H1 (cell line): ENCODE data around the gene BARX2. TPM values are rescaled to one million over a fixed set of nuclear protein-coding genes. Genes with fewer than 3 reads are reported as not detected.

Experiments used
- CTCF ChIA-PET: fragments of 300-600 bp; sonication (Branson Sonifier 250); formaldehyde crosslinking; loops from one replicate; lab custom pipeline; 2021; ENCODE audit not compliant: partially characterized antibody; lab: Charles Lee
- POLR2A ChIA-PET: fragments of 300-600 bp; sonication (Branson Sonifier 250); formaldehyde crosslinking; loops from one replicate; lab custom pipeline; 2021; ENCODE audit warnings: inconsistent platforms; ENCODE audit not compliant: partially characterized antibody; lab: Charles Lee
- DNase-seq, 2 experiments: peaks; one replicate each; pipeline versions ENCODE4 v3.0.0 to v3.0.0-alpha.2; 2010 to 2022; ENCODE audit warnings: low spot score in 2 of 2, low read depth in 1 of 2, mixed read lengths in 1 of 2
- FAIRE-seq: peaks from 2 replicates; lab custom pipeline; 2011; peaks lifted over from hg19 to GRCh38; lab: Jason Lieb, UNC
- H2AFZ ChIP-seq: 2 replicates; pipeline ENCODE4 v1.8.1; 2012; ENCODE audit warnings: low read length, inconsistent platforms
- H2AK5ac ChIP-seq: 2 replicates; pipeline ENCODE4 v1.6.1; 2013; ENCODE audit warnings: low read depth, low read length
- H2BK120ac ChIP-seq: replicated peaks from 2 replicates; pipeline ENCODE3; 2013; ENCODE audit warnings: low read depth, low read length, inconsistent platforms
- H2BK12ac ChIP-seq: 2 replicates; pipeline ENCODE4 v1.6.1; 2013; ENCODE audit warnings: low read depth, low read length
- H2BK15ac ChIP-seq: 2 replicates; pipeline ENCODE4 v1.6.1; 2013; ENCODE audit warnings: low read length
- H2BK20ac ChIP-seq: 2 replicates; pipeline ENCODE4 v1.6.1; 2013; ENCODE audit warnings: low read length
- H2BK5ac ChIP-seq: 2 replicates; pipeline ENCODE4 v1.6.1; 2013; ENCODE audit warnings: low read depth, low read length
- H3K14ac ChIP-seq: 2 replicates; pipeline ENCODE4 v1.6.1; 2013; ENCODE audit warnings: inconsistent platforms; ENCODE audit not compliant: insufficient read length
- H3K18ac ChIP-seq: 2 replicates; pipeline ENCODE4 v1.6.1; 2013; ENCODE audit warnings: low read length; ENCODE audit errors: extremely low read depth
- H3K23ac ChIP-seq: 2 replicates; pipeline ENCODE4 v1.6.1; 2013; ENCODE audit warnings: inconsistent platforms; ENCODE audit not compliant: insufficient read length
- H3K23me2 ChIP-seq: 2 replicates; pipeline ENCODE4 v1.6.1; 2013; ENCODE audit warnings: low read depth, low read length
- H3K27ac ChIP-seq: 2 replicates; pipeline ENCODE4 v1.6.1; 2011; ENCODE audit warnings: low read depth, low read length, inconsistent platforms
- H3K27me3 ChIP-seq, 4 experiments: replicated peaks in 1 of 4; 1 replicate in 1 of 4; 2 replicates in 3 of 4; pipeline versions ENCODE4 v1.6.1 to v1.8.1; 2011 to 2013; ENCODE audit warnings: low read length in 3 of 4, mild to moderate bottlenecking in 3 of 4, inconsistent platforms in 2 of 4, mixed read lengths in 2 of 4, moderate library complexity in 1 of 4; ENCODE audit not compliant: control insufficient read depth in 3 of 4, insufficient read depth in 3 of 4; ENCODE audit errors: extremely low read depth in 1 of 4
- H3K36me3 ChIP-seq, 4 experiments: 2 replicates each; pipeline versions ENCODE4 v1.6.1 to v1.8.1; 2011 to 2013; ENCODE audit warnings: mild to moderate bottlenecking in 4 of 4, low read length in 3 of 4, moderate library complexity in 2 of 4, control low read depth in 1 of 4, inconsistent platforms in 1 of 4; ENCODE audit not compliant: insufficient read depth in 4 of 4, control insufficient read depth in 2 of 4
- H3K4ac ChIP-seq: replicated peaks from 2 replicates; pipeline ENCODE3; 2013; ENCODE audit warnings: low read length, low read depth, mixed read lengths, inconsistent platforms; ENCODE audit not compliant: insufficient read length
- H3K4me1 ChIP-seq, 4 experiments: replicated peaks in 1 of 4; 1 replicate in 1 of 4; 2 replicates in 3 of 4; pipeline versions ENCODE4 v1.6.1 to v1.8.1; 2011 to 2013; ENCODE audit warnings: low read length in 3 of 4, inconsistent platforms in 2 of 4, mixed read lengths in 1 of 4; ENCODE audit not compliant: insufficient read depth in 4 of 4, control insufficient read depth in 3 of 4
- H3K4me2 ChIP-seq, 2 experiments: 2 replicates each; pipeline versions ENCODE4 v1.6.1 to v1.8.1; 2011 to 2013; ENCODE audit warnings: low read depth in 2 of 2, low read length in 2 of 2, control low read depth in 1 of 2, inconsistent platforms in 1 of 2, mild to moderate bottlenecking in 1 of 2; ENCODE audit not compliant: insufficient read depth in 1 of 2
- H3K4me3 ChIP-seq, 4 experiments: fragments of 200-600, 300-600 bp in 1 of 4; sonication (generic), shearing (Covaris generic), sonication (Bioruptor Twin) in 1 of 4; 2 replicates each; pipeline versions ENCODE4 v1.5.1 to v1.8.1; 2011 to 2016; ENCODE audit warnings: low read length in 4 of 4, low read depth in 3 of 4, control low read depth in 2 of 4, inconsistent platforms in 2 of 4, mild to moderate bottlenecking in 2 of 4, mixed read lengths in 1 of 4, moderate library complexity in 1 of 4; ENCODE audit not compliant: insufficient read depth in 2 of 4; ENCODE audit errors: extremely low read depth in 1 of 4
- H3K56ac ChIP-seq: replicated peaks from 2 replicates; pipeline ENCODE3; 2013; ENCODE audit warnings: low read depth, mild to moderate bottlenecking, mixed read lengths, low read length, inconsistent platforms; ENCODE audit not compliant: insufficient read length
- H3K79me1 ChIP-seq: 2 replicates; pipeline ENCODE4 v1.6.1; 2013; ENCODE audit warnings: low read depth, low read length, control low read depth
- H3K79me2 ChIP-seq, 2 experiments: 2 replicates each; pipeline versions ENCODE4 v1.6.1 to v1.8.1; 2012 to 2013; ENCODE audit warnings: low read length in 2 of 2, mild to moderate bottlenecking in 2 of 2, inconsistent platforms in 1 of 2; ENCODE audit not compliant: insufficient read depth in 2 of 2, control insufficient read depth in 1 of 2
- H3K9ac ChIP-seq, 4 experiments: replicated peaks in 1 of 4; 1 replicate in 1 of 4; 2 replicates in 3 of 4; pipeline versions ENCODE4 v1.6.1 to v1.8.1; 2011 to 2013; ENCODE audit warnings: low read depth in 3 of 4, low read length in 3 of 4, control low read depth in 2 of 4, mild to moderate bottlenecking in 2 of 4, moderate library complexity in 2 of 4, inconsistent platforms in 1 of 4; ENCODE audit errors: extremely low read depth in 1 of 4
- H3K9me3 ChIP-seq, 2 experiments: 2 replicates each; pipeline versions ENCODE4 v1.6.1 to v1.8.1; 2012 to 2013; ENCODE audit warnings: mild to moderate bottlenecking in 2 of 2, moderate library complexity in 2 of 2, control low read depth in 1 of 2, inconsistent platforms in 1 of 2, low read depth in 1 of 2, low read length in 1 of 2, mixed read lengths in 1 of 2; ENCODE audit not compliant: insufficient read depth in 2 of 2
- H4K20me1 ChIP-seq, 2 experiments: replicated peaks in 1 of 2; 2 replicates each; pipeline versions ENCODE3 to v1.8.1; 2011 to 2013; ENCODE audit warnings: inconsistent platforms in 2 of 2, low read length in 2 of 2, mild to moderate bottlenecking in 1 of 2; ENCODE audit not compliant: insufficient read depth in 2 of 2, control insufficient read depth in 1 of 2
- H4K5ac ChIP-seq: 2 replicates; pipeline ENCODE4 v1.6.1; 2013; ENCODE audit warnings: low read length, low read depth, mixed read lengths, inconsistent platforms; ENCODE audit not compliant: insufficient read length
- H4K8ac ChIP-seq: 2 replicates; pipeline ENCODE4 v1.8.0; 2013; ENCODE audit warnings: mild to moderate bottlenecking, moderate library complexity, low read length, inconsistent platforms; ENCODE audit not compliant: insufficient read depth; ENCODE audit errors: extremely low read depth
- H4K91ac ChIP-seq: replicated peaks from 2 replicates; pipeline ENCODE3; 2013; ENCODE audit warnings: low read length, mixed read lengths, inconsistent platforms; ENCODE audit not compliant: insufficient read length
- CTBP2 ChIP-seq: IDR thresholded peaks from 2 replicates; pipeline ENCODE4 v1.7.0; 2011; ENCODE audit warnings: borderline replicate concordance, mild to moderate bottlenecking, moderate library complexity, mixed read lengths, low read length; ENCODE audit not compliant: insufficient read depth, insufficient read length
- FOSL1 ChIP-seq: IDR thresholded peaks from 2 replicates; pipeline ENCODE4 v1.6.1; 2011; ENCODE audit warnings: mild to moderate bottlenecking, low read depth, low read length, moderate library complexity; ENCODE audit not compliant: insufficient read depth
- GTF2F1 ChIP-seq: IDR thresholded peaks from 2 replicates; pipeline ENCODE4 v1.6.1; 2012; ENCODE audit warnings: low read depth, low read length, improper control_type of control experiment, borderline replicate concordance
- KDM1A ChIP-seq: fragments of 200-600, 300-600 bp; sonication (generic); IDR thresholded peaks from 2 replicates; pipeline ENCODE4 v1.7.1; 2016; ENCODE audit warnings: mild to moderate bottlenecking, low read length, borderline replicate concordance
- MAFK ChIP-seq: IDR thresholded peaks from 2 replicates; pipeline ENCODE4 v1.6.1; 2012; ENCODE audit warnings: low read depth, mild to moderate bottlenecking, improper control_type of control experiment, low read length
- MAX ChIP-seq: IDR thresholded peaks from 2 replicates; pipeline ENCODE4 v1.6.1; 2012; ENCODE audit warnings: inconsistent platforms
- PHF8 ChIP-seq: fragments of 200-600 bp; sonication (generic); conservative IDR thresholded peaks from 2 replicates; pipeline ENCODE4 v1.7.1; 2012; ENCODE audit warnings: low read depth, mild to moderate bottlenecking, inconsistent platforms, low read length, moderate library complexity
- RAD21 ChIP-seq, 2 experiments: IDR thresholded peaks in 1 of 2; conservative IDR thresholded peaks in 1 of 2; 2 replicates each; pipeline ENCODE4 v1.6.1; 2011; ENCODE audit warnings: low read depth in 2 of 2, low read length in 2 of 2, improper control_type of control experiment in 1 of 2, inconsistent platforms in 1 of 2, mild to moderate bottlenecking in 1 of 2, moderate library complexity in 1 of 2
- SAP30 ChIP-seq: fragments of 300-600 bp; sonication (generic); IDR thresholded peaks from 2 replicates; pipeline ENCODE4 v1.7.1; 2012; ENCODE audit warnings: low read length, moderate library complexity, mild to moderate bottlenecking, inconsistent platforms; ENCODE audit not compliant: insufficient read depth, insufficient replicate concordance
- SIRT6 ChIP-seq: IDR thresholded peaks from one replicate; pipeline ENCODE4 v1.7.1; 2012; ENCODE audit warnings: low read length, inconsistent platforms
- SP1 ChIP-seq: IDR thresholded peaks from 2 replicates; pipeline ENCODE4 v1.6.1; 2011; ENCODE audit warnings: low read depth, low read length
- SRF ChIP-seq: IDR thresholded peaks from 2 replicates; pipeline ENCODE4 v1.6.1; 2011; ENCODE audit warnings: mild to moderate bottlenecking, low read depth, low read length, moderate library complexity
- TEAD4 ChIP-seq: IDR thresholded peaks from 2 replicates; pipeline ENCODE4 v1.6.1; 2012; ENCODE audit warnings: low read depth, low read length, inconsistent platforms, mixed read lengths
- YY1 ChIP-seq: IDR thresholded peaks from 2 replicates; pipeline ENCODE4 v1.6.1; 2011; ENCODE audit warnings: low read depth, mild to moderate bottlenecking, low read length
- WGBS, 2 experiments: shearing (Covaris generic) in 1 of 2; methylation state at CpG; one replicate each; pipeline versions ENCODE4 v1.1.6 to v1.1.7; 2013 to 2015; ENCODE audit warnings: low lambda C conversion rate in 2 of 2, mixed read lengths in 2 of 2, inconsistent platforms in 1 of 2, low coverage in 1 of 2, missing lambda C conversion rate in 1 of 2; ENCODE audit not compliant: insufficient replicate concordance in 2 of 2, insufficient coverage in 1 of 2, insufficient read length in 1 of 2; ENCODE audit errors: extremely low coverage in 1 of 2, missing lambda C conversion rate in 1 of 2; 5-methylcytosine and 5-hydroxymethylcytosine counted together
- polyA plus RNA-seq, 7 experiments: library from polyadenylated mRNA; depleted of rRNA in 3 of 7; stranded (reverse) in 5 of 7; unstranded in 2 of 7; fragments of >200 nt in 5 of 7; fragments of 200-250 nt in 2 of 7; gene quantifications; 1 replicate in 5 of 7; 2 replicates in 1 of 7; 4 replicates in 1 of 7; pipeline versions ENCODE4 v1.2.1 to v1.2.3, GENCODE V29; 2011 to 2013; ENCODE audit warnings: missing spikeins in 2 of 7, mixed read lengths in 2 of 7
- total RNA-seq: library from RNA; stranded (reverse); fragmentation: NEBNext Ultra II Directional; extraction: Animal tissue kit (Norgen Biotek cat#: 25700); gene quantifications from 2 replicates; pipeline ENCODE4 v1.2.1, GENCODE V29; 2021

The BARX2 gene
- total and polyA plus RNA-seq, 2 of the 8 experiments (the other 6 are each of a cell fraction or from before 2014, with no cell fraction given) = not detected

GRCh38 chr11:129451524-129451923, 75.9 kb downstream of the BARX2 start:
- POLR2A ChIA-PET = no interaction called here
- no peak overlapping the region for H2BK12ac ChIP-seq
- peaks cover 5 to 14% (median 7%) of the 10 kb centered on the region in 4 experiments for H3K4me1 ChIP-seq
- no peaks in the 10 kb centered on the region for H3K27me3 ChIP-seq
- CTCF ChIA-PET = interaction anchor here (1.0 to 1.1 kb wide), 2 partner anchors 49 to 244 kb away, joined by 3 read pairs; no protein-coding TSS in a partner anchor
- no peak overlapping the region for H3K14ac ChIP-seq
- H3K23me2 ChIP-seq = no peaks in the 10 kb centered on the region
- H3K4ac ChIP-seq = no peak overlapping the region
- H2BK15ac ChIP-seq = no peak overlapping the region
- H3K9ac ChIP-seq = no peak overlapping the region; a peak in 1 of 7 replicates
- H2BK20ac ChIP-seq = no peak overlapping the region
- no peak overlapping the region for H4K91ac ChIP-seq
- no peak overlapping the region for H3K27ac ChIP-seq
- H4K20me1 ChIP-seq = no peaks in the 10 kb centered on the region
- H4K8ac ChIP-seq = no peak overlapping the region
- no peak overlapping the region for H3K56ac ChIP-seq
- no peak overlapping the region for H3K23ac ChIP-seq
- no peaks in the 10 kb centered on the region for H3K79me2 ChIP-seq
- WGBS, 2 experiments = 73% methylated on average over 5 of the region's 5 CpGs; no CpG with 5 or more reads in 1 of the 2 experiments
- DNase-seq (no peak), FAIRE-seq (no peak)
- H3K9me3 ChIP-seq = peaks cover 3 to 6% of the 10 kb centered on the region in 2 experiments; a peak in 1 of 4 replicates
- H4K5ac ChIP-seq = no peak overlapping the region
- H3K79me1 ChIP-seq = no peaks in the 10 kb centered on the region
- no peak overlapping the region for H2AK5ac ChIP-seq
- H3K36me3 ChIP-seq = no peaks in the 10 kb centered on the region
- no peak overlapping the region; the same call in 1 of the 2 replicates for H3K18ac ChIP-seq
- no peak overlapping the region for H3K4me2 ChIP-seq
- no peak overlapping the region for H3K4me3 ChIP-seq
- no peak overlapping the region for H2BK120ac ChIP-seq
- peak overlapping the region; percentile 63; the same call in 1 of the 2 replicates for H2AFZ ChIP-seq
- no peak overlapping the region for H2BK5ac ChIP-seq
- TF ChIP-seq TEAD4 (no peak), SP1 (no peak), SRF (no peak), MAX (0 out of 2 replicates have a peak, but pooled peaks have one; percentile 29), RAD21 (IDR thresholded peaks at IDR 0.05 in 1 of 2, conservative IDR thresholded peaks at IDR 0.05 in 1 of 2; ENCODE audit: low read depth in 2 of 2, low read length in 2 of 2) (no peak), FOSL1 (no peak), KDM1A (no peak), YY1 (no peak), SIRT6 (no peak), GTF2F1 (no peak), SAP30 (no peak), MAFK (peak; percentile 92), CTBP2 (no peak), PHF8 (no peak)
